Stimulated activated CD4-positive, alpha-beta T cell treated with anti-CD3 and anti-CD28 coated beads, TNF-alpha, amount 100 ng/mL, for 1 hour (primary cell): ENCODE results near the gene CNTFR.
A peak's percentile ranks its signal among the peaks of the same experiment; 100 is the strongest.

ENCODE experiments used
- DNase-seq, 3 donors: peaks; one replicate each; pipeline ENCODE4 v3.0.0-alpha.2; 2020; ENCODE audit warnings: low read depth in 3 of 3, low spot score in 1 of 3

Gene CNTFR

DNA sequence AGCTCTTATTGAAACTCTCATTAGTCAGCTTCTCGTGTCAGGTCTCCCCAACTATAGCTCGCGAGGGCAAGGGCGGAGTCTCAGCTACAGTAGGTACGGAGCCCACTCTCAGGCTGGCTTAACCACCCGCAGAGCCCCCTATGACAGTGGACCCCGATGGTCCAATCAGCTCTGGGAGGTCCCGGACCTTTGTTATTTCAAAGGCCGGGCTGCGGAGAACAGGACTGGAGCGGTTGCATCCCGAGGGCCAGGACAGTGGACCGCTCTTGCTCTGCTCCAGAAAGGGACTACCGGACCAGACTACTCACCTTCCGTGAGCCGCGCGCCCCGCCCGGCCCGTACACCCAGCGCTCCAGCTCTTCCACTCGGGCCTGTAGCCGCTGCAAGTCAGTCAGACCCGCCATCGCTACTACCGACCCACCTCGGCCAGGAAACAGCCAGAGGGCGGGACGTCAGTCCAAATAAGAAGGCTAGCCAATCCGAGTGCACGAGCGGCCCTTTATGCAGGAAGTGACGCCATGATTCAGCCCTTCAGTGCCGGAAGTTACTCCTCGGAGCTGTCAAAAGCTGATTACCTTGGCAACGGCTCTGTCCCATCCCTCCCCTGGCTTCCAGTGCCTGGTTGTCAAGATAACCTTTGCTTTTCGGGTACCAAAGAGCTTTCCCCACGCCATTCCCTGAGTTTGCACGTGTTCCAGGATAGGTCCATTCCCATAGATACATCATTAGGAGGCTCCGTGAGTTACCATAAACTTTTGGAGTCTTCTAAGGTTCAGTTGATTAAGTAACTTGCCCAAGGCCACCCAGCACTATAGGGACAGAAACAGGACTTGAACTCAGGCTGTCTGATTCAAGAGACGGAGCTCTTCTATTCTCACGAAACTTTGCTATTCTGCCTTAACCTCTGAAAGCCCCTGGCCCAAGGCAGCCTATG lies 30.8 kb upstream of the CNTFR start, which contains the start of gene DCTN3:
Gene DCTN3, minus strand, starts transcription at position 435 of the 934 bp plus-strand sequence. Its CDS starts 31 bp downstream, at position 404.
- DNase-seq: peak; percentile 69 to 78 (median 78)

GRCh38 chr9:34615132-34615531 lies 25.6 kb upstream of the CNTFR start:
- DNase-seq: no peak

DNA sequence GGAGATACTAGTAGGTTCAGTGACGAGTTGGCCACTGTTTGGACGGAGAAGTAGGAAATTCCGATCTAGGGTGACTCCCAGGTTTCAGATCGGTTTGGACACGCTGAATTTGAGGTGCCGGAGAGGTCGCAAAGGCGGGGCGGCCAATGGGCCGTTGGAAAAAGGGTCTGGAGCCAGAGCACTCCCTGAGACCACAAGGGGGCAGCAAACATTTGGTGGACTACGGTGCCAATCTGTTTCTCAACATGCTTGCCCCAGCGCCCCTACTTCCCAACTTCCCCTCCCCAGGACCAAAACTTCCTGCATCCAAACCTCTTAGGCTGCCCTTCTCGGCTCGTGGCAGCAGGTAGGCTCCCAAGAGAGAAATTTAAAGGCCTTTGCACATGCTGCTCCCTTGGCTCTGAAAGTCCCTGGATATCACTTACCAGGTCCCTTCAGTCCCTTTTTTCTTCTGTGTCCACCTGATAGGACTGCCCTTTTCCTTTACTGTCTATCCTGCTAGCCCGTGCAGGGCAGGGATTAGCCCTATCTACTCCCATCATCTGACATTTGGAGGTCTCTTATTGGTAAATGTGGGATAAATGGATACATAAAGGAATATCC lies 23.4 kb upstream of the CNTFR start:
- DNase-seq: peak in 2 of 3 donors; percentile 22 to 29

DNA sequence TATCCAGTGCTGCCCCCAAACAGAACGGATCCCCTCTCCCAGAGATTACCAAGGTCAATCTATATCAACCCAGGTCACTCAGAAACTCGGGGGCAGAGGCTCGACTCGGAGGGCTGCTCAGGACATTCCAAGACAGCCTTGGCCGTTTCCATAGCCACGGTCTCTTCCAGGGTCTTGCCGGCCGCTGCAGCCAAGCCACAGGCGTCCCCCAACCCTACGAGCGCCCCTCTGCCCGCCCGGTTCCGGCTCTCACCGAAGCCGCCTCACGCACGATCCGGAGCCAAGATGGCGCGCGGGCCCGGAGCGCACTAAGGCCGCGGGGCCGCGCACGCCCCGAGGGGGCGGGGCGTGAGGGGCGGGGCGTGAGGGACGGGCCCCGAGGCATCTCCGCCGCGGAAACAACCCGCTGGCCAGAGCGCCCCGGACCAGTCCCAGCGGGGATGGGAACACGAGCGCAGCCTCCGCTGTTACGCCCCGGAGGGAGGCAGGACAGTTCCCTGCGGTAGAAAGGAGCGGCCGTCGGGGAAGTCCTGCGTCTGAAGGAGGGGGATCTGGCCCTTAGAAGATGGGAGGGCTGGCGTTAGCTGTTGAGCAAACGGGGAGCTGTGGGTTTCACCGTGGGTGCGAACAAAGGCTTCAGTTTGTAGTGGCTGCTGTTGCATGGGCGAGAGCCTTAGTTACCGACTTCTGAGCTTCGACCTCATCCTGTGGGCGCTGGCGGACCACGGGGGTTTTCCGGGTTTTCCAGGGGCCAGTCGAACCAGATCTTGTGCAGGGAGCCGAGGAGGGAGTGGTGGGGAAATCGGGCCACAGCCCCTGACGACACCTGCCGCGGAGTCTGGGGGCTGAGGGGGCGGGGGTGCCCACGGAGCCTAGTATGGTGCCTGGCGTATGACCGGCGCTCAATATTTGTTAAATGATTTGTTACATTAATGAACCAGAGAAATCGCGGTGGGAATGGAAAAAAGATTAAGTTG lies 22.6 kb upstream of the CNTFR start, which contains the start of gene RPP25L:
Gene RPP25L, minus strand, starts transcription at position 287 of the 977 bp plus-strand sequence. CDS start 801 bp downstream, outside the sequence.
- DNase-seq: peak; percentile 51 to 84 (median 64)

- DNase-seq: no peak
These were observed 21.8 kb upstream of the CNTFR start for GRCh38 chr9:34611251-34611810.

DNA sequence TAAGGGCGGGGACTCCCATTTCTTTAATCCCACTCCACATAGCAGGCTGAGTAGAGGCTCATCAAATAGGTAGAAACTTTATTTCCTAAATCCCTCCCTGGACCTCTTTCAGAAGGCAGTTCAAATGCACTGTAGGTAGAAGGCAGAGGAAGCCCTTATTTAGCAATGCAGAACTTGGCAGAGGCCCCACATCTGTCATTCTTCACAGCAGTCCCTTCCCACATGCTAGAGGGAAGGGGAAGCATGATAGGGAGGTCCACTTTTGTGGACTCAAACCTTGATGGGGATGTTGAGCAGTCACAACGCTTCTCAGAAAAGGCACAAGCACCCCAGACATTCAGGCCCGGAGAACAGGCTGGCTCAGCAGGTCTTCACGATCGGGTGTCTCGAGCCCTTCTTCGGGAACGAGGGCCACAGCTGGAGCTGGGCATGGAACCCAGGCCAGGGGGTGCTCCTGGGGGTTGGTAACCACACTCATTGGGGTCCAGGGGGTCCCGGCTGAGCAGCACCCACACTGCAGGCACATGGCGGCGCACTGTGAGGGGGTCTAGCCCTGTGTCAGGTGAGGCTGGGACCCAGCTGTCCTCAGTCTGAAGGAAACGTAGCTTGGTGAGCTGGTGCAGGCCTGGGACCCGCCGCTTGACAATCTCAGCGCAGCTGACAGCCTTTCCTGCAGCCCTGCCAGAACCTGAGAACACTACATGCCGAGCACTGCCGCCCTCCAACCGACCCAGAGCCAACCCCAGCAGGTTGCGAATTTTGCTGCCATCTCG lies 21.1 kb upstream of the CNTFR start:
- DNase-seq: no peak

DNA sequence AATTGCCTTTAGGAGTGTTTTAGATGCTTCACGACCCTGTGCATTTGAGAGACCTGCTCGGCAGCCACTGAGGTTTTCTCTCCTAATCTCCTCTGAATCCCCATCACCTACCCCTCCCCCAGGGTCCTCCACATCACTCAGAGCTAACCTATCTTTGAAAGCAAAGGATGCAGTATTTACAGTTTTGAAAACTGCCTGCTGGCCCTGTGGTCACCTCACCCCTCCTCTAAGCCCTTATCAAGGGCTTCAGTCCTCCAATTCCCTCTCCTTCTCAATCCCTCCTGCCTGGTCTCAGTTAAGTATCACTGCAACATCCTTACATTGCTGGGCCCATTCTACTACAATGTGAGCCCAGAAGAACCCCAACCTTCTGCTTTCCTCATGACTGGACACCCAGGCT lies 17.8 kb upstream of the CNTFR start:
- DNase-seq: no peak

GRCh38 chr9:34606905-34607304 lies 17.4 kb upstream of the CNTFR start:
- DNase-seq: no peak

- no peak for DNase-seq
These were observed 16.7 kb upstream of the CNTFR start for GRCh38 chr9:34606190-34606589.

DNA sequence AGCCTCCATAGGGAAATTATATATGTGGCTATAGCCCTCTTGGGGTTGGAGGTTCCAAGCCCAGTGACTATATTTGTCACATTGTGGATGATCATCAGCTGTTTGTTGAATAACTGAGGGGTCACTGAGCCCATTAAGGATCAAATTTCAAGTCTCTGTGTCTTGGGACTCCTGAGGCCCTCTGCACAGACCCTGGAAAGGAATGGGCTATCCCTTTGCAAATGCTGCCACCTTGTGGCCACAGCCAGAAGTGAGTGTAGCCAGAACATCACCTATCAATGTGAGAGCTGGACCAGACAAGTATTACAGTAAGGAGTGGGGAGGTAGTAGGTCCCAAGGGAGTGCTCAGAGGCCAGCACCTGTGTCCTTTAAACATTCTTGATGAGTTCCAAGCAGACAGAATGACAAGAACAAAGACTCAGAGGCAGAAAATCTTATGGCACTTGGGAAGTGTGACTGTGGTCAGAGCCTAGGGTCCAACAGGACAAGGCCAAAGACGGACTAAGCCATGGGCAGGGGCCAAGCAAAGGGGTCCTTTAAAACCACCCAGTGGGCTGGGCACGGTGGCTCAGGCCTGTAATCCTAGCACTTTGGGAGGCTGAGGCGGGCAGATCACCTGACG lies 14.2 kb upstream of the CNTFR start:
- DNase-seq: peak; percentile 50 to 76 (median 62)

DNA sequence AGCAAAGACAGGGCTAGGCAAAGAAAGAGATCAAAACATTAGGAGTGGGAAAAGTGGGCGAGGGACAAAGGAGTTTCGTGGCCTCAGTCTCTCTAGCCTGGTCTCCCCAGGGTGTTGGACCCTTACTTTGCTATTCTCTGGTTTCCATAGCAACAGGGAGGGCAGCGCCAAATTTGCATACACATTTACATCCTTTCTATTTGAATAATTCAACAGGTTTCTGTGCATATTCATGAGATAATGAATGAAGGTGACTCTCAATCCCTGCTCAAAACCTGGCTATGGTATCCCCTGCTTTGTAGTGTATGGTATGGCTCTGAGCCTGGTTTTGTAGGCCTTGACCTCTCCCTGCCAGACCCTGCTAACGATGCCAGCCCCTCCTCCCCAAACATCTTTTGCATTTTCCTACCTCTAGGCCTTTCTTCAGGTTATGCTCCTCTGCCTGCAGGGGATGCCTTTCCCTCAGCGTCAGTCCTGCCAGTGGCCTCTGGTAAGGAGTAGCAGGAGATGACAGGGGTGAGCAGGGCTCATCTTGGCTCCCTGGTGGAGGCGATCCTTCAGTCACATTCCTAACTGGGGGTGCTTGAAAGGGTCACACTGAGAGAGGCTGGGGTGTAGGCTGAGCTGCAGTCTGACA lies 12.5 kb upstream of the CNTFR start:
- no peak for DNase-seq

DNA sequence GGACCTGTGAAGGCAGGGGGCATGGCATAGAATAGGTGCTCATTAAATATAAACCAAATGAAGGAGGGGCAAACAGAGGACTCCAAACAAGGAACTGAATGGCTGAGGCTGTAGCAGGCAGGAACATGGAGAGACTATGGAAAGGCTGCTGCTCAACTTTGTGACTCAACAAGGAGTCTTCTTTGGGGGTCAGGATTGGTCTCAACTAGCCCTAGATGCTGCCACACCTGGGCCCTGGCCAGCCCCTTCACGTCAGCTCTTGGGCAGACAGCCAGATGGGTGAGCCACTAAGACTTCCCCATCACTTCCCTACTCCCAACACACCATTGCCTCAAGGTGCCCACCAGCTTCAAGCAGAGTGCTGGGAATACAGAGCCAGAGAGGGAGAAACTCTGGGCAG lies 11.4 kb upstream of the CNTFR start:
- no peak for DNase-seq

- no peak for DNase-seq
These were observed 10.0 kb upstream of the CNTFR start for GRCh38 chr9:34599546-34599945.

GRCh38 chr9:34594177-34594576 lies 4.7 kb upstream of the CNTFR start:
- no peak for DNase-seq

GRCh38 chr9:34592895-34593601 lies 3.5 kb upstream of the CNTFR start:
- DNase-seq: no peak

- no peak for DNase-seq
These were observed 2.7 kb upstream of the CNTFR start for GRCh38 chr9:34591917-34592866.

DNA sequence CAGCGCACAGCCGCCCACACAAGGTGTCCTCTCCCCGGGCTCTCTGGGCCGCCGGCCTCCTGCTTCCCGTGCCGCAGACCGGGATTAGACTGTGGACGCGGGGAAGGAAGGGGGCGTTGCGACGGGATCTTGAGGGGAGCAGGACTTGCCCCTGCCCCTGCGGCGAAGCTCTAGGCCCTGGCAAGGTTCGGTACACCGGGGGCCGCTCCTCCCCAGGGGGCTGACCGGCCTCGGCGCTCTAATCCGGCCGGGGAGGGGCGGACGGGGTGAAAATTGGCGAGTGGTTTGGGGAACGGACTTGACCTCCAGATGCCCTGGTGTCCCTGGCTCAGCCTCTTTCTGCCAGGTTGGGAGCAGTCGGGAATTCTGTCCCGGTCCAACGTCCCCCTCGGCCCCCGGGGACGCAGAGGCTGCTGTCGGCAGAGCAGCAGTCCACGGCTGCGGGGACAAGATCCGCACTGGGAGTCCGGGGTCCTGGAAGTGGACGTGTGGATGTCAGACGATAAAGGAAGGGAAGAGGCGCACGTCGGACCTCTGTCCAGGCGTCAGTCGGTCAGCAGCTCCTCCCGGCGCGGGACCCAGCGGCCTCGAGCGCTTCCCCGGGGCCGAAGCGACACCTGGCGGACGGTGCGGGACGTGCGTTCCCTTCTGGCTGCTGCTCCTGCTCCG lies 1.9 kb upstream of the CNTFR start:
- peak; percentile 49 to 79 (median 51) for DNase-seq
